Non-pigmented ciliary epithelial cell (primary cell): ENCODE results near the gene POLR2J.

Experiments used
- DNase-seq: peaks from one replicate; pipeline ENCODE4 v3.0.0-alpha.2; 2010; ENCODE audit warnings: low read depth

The POLR2J gene

DNA sequence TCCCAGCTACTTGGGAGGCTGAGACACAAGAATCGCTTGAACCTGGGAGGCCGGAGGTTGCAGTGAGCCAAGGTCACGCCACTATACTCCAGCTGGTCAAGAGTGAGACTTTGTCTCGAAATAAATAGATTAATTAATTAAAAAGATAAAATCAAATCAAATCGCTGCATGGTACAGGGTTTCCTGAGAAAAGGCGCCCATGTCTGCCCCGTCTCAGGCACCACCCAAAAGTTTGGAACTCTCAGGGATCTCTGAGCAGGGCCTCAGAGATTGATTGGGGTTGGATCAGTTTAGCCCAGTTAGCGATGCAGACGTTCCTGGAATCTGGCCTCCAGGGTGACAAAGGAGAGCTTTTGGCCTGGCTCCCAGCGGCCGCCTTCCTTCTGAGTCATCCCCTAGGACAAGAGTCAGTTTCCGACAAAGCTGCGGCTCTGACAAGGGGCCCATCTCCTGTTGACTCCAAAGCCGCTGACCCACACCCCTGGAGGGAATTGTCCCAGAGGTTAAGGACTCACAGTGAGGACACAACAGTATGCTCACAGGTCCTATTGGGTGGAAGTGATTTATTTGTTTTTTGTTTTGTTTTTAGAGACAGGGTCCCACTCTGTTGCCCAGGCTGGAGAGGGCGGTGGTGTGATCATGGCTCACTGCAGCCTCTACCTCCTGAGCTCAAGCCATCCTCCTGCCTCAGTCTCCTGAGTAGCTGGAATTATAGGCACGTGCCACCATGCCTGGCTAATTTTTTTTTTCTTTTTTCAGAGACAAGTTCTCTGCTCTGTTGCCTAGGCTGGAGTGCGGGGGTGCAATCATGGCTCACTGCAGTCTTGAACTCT, 38.5 kb downstream of the POLR2J start:
- peak; percentile 44 for DNase-seq

DNA sequence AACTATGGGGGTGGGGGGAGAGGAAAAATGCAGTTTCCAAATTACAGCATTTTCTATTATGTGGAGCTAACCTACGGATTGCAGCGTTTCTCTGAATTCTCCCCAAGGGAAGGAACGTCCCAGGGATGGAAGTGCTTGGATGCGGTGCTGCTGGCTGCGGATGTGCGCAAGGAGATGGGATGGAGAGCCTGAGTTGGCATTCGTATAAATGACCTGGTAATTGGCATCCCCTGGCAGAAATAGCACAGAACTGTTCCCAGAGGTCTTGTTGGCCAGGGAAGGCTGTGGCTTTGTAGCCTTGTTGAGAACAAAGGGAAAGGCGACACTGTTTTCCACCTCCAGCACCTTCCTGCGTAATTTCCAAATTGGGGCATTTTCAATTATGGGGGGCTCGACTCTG, 42.6 kb downstream of the POLR2J start:
- no peak for DNase-seq

DNA sequence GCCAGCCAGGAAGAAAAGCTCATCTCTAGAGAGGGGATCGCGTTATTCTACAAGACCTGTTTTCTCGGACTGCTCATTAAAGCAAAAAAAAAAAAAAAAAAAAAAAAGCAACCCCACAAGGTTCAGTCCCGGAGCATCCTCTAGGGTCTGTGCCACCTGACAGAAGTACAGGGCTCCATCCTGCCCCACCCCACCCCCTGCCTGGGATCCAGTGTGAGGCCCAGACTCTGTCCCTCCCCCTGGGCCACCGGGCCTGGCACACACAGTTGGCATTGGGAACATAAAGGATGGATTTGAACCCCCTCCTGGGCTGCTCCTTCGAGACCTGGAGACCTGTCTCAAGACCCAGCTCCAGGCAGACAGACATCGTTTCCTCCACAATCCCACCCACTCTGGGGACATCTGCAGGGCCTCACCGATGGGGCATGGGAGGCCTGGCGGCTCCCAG, 44.7 kb downstream of the POLR2J start:
- DNase-seq, result no peak

DNA sequence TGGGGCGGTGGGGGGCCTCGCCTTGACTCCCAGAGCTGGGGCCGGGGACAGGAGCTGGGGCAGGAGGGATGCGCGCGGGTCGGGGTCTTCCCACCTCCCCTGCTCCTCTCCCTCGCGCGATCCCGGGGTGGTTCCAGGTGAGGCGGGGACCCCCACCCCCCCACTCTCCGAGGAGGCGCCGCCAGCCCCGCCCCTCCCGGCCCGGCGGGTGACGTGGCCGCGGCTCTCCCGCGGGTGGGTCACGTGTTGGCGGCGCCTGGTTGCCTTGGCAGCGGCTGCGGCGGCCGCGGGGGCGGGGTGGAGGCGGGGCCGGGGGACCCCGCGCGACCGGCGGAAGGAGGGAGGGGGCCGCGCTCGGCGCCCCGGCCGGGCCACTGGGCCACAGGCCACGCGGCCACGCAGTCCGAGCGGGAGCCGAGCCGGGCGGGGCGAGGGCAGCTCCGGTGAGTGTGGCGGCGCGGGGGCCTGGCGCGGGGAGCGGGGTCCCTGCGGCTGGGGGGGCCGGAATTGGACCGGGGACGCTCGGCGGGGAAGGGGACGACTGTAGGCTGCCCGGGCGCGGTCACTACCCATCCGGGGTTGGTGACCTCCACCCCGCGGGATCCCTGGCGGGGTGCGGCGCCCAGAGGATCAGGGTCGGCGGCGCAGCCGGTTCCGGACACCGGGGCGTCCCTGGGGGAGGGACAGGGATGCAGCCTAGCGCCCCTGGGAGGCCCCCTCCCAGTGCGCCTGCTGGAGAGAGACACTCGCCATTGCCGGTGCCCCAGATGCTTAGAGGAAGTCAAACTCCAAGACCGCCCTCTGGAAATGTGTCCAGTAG, 45.3 kb downstream of the POLR2J start, which contains the start of gene ORAI2:
Gene ORAI2 (plus strand): TSS at position 357 of the 820 bp plus-strand sequence. CDS start 5,382 bp downstream, outside the sequence.
- no peak for DNase-seq

DNA sequence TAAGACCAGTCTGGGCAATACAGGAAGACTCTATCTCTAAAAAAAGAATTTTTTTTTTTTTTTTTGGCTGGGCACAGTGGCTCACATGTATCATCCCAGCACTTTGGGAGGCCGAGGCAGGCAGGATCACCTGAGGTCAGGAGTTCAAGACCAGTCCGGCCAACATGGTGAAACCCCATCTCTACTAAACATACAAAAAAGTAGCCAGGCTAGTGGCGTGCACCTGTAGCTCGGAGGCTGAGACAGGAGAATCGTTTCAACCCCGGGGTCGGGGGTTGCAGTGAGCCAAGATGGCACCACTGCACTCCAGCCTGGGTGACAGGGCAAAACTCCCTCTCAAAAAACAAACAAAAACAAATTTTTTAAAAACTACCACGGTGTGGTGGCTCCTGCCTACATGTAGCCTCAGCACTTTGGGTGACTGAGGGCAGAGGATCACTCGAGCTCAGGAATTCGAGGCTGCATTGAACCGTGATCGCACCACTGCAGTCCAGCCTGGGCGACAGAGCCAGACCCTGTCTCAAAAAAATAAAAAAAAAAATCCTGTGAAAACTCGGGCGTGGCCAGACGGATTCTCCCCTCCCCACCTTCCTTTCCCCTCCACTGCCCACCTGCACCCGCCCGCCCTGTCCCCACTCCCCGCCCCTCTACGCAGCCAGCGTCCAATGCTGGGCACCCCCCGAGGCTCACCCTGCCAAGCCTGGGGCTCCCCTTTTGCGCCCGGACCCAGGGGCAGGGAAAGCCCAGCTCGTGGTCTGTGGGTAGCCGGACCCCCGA, 46.1 kb downstream of the POLR2J start:
- no peak for DNase-seq

DNA sequence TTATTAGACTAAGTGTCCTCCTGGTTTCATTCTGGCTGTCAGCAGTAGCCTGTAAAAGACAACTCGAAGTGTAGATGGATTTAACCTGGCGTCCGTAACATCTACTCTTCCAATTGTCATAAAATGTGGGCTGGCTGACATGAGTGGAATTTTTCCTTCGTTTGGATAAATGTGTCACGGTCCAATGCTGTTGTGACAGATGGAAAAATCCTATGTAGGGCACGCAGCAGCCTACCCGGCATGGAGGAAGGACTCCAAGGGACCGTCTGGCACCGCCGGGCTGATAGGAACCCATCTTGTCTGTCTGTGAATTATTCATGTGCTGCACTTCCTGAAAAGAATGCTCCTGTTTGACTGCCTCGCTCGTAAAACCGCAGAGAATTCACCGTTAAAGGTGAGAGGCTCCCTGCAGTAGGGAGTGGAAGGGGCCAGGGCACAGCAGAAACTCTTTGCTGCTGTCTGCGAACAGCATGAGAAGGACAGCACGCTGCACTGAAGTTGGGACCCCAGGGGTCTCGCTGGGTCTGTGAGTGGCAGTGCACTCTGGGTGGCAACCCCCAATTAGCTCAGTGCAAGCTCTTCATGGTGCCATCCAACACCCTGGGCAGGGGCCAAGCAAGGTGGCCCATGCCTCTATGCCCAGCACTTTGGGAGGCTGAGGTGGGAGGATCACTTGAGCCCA, 47.0 kb downstream of the POLR2J start:
- DNase-seq, result no peak

DNA sequence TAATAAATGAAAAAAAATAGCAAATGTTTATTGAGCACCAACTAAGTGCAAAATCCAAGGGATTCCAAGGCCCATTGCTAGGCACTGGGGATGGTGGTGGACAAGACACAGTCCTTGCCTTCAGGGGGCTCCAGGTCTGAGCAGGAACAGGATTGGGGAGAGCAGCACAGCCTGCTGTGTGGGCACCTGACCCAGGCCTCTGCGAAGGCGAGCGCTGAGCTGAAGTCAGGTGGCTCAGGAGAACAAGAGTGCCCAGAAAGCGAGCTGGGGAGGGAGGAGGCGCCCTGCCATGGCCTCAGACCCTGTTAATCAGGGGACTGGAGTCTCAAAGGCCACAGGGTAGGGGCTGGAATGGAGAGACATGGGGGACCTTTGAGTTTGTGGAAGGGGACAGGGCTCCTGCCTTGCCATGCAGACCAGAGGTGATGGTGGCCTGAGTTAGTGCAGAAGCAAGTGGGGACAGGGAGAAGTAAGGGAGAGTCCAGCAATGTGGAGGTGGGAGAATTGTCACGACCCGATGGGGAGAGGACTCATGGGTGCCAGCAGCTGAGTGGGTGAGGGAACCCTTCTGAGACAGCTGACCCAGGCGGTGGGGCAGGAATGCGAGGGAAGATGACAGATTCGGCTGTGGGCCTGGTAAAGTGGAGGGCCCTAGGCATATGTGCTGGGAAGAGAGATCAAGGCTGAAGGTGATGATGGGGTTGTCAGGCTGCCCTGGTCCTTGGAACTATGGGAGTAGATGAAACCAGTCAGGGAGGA, 49.4 kb downstream of the POLR2J start:
- no peak for DNase-seq

DNA sequence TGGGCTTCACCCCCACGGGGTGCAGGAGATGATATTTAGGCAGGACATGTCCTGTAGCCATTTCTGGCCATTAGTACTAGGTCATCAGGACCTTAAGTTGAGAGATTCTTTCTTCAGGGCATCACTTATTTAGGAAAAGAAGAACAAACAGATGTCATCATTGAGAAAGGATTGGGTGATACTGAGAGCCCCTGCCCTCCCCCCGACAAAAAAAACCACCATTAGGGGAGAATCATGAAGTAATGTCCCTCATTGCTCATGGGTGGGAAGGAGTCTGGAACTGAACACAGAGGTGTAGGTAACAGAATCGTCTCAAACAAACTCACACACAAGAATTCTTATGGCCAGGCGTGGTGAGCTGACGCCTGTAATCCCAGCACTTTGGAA, 51.7 kb downstream of the POLR2J start:
- DNase-seq, result no peak

DNA sequence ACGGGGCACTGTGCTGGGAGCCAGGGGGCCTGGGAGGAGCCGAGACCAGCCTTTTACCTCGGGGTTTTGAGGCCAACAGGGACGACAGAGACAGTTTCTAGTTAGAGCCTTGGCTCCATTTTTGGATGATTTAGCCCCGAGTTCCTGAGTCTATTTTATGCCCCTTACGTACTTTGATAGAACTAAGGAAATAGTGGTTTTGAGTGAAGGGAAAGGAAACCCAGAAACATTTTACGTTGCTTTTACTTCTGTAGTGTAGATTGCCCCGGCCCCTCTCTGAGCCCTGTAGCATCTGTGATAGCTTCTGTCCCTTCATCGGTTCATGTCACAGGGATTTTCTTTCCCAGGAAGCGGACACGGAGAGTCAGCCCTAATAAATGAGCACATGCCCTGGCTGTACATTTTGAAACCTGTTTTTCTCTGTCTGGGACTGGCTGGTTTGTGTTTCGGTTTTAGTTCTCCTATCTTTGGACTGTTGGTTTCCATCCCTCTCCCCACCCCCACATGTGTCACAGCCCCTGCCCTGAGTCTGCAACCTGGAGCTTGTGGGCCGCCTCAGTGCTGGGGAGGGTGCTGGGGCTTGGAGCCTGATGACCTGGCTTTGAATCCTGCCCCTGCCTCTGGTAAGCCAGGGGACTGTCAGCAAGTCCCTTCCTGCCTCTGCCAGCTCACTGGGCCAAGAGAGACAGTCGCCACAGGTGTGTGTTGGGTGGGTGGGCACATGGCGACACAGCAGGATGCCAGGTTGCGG, 52.3 kb downstream of the POLR2J start:
- DNase-seq, result no peak

DNA sequence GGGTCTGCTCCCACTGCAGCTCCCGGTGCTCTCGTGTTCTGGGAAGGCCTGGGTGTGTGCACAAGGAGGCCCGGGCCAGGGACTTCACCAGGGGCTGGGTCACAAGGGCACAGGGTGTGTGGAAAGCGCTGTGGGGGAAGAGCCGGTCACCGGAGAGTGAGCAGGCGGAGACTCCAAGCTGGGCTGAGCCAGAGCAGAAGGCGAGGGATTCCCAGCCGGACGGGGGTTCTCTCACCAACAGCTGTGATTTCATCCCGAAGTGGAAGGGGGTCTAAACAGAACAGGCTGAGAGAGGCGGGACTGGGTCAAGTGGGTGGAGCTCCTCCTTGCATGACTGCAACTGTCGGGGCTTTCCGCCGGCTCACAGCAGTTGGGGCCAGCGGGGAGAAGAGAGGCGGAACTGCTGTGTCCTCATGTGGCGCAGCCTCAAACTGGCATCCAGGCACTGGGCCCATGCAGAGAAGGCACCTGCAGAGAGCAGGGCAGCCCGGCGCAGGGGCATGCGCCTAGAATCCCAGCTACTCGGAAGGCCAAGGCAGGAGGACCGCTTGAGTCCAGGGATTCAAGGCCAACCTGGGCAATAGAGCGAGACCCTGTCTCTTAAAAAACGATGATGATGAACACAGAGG, 53.0 kb downstream of the POLR2J start:
- DNase-seq, result no peak

DNA sequence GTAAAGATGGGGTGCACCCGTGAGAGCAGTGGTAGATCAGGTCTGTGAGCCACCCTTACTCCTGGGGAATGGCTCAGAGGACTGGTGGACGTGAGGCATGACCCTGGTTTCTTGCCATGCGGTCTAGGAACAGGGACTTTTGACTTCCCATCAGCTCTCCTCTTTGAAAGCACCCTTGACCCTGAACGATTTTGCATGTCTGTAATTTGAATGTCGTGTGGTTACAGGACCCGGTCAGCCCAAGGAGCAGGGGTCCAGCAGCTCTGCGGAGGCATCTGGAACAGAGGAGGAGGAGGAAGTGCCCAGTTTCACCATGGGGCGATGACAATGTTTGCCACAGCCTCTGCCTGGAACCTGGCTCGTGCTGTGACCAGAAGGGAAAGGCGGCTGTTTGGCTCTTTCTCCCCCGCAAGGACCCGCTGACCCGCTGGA, 53.9 kb downstream of the POLR2J start:
- no peak for DNase-seq

DNA sequence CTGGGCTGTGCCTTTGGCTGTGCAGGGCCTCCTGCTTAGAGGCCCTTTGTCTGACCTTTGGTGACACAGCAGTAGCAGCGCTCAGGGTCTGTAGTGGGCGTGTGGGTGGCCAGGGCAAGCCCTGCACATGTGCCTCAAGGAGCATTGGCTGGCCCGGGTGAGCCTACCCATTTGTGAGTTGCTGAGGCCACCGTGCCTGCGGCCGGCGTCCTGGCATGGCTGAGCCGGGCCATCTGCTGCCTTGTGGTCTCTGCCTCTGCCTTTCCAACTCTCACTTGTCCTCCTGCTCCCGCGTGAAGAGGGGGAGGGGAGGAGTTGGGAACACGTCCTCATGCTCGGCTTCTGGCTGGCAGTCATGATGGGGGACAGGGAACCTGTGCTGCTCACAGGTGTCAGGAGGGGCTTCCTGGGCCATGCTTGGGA, 54.6 kb downstream of the POLR2J start:
- no peak for DNase-seq
